RWPE1 (cell line): ENCODE data around the gene OGDHL.

Experiments used
- CTCF ChIA-PET: fragments of 350-600 bp; sonication (Branson Sonifier 250); formaldehyde crosslinking; extraction: SDS; loops from one replicate; lab custom pipeline; 2021; lab: Yijun Ruan, JAX
- POLR2A ChIA-PET: fragments of 400-600 bp; formaldehyde crosslinking; extraction: SDS; loops from one replicate; lab custom pipeline; 2020; ENCODE audit warnings: antibody characterized with exemption; ENCODE audit not compliant: low non-redundant PET; lab: Yijun Ruan, JAX
- DNase-seq: peaks from one replicate; pipeline ENCODE4 v3.0.0; 2012; ENCODE audit warnings: low spot score
- H3K27ac ChIP-seq: fragments of 450-650 bp; 2 replicates; pipeline ENCODE4 v1.5.1; 2017
- CTCF ChIP-seq: fragments of 450-650 bp; conservative IDR thresholded peaks from 2 replicates; pipeline ENCODE4 v1.5.1; 2017; ENCODE audit warnings: low read depth, mild to moderate bottlenecking

Gene OGDHL

GRCh38 chr10:49737474-49738201 is 24.5 kb downstream of the OGDHL start:
- POLR2A ChIA-PET, result no interaction called here
- no peak overlapping the region for H3K27ac ChIP-seq
- DNase-seq, result no peak
- CTCF ChIA-PET, result no interaction called here
- TF ChIP-seq CTCF, result no peak

GRCh38 chr10:49736564-49737113 is 25.5 kb downstream of the OGDHL start:
- CTCF ChIA-PET, result no interaction called here
- no peak for DNase-seq
- TF ChIP-seq CTCF, result no peak
- POLR2A ChIA-PET, result no interaction called here
- H3K27ac ChIP-seq, result no peak overlapping the region

GRCh38 chr10:49735848-49736563 is 26.1 kb downstream of the OGDHL start:
- ChIA-PET CTCF (interaction anchor here (0.7 kb wide), 1 partner anchor 67 kb away, joined by 4 read pairs; no protein-coding TSS in a partner anchor), POLR2A (no interaction called here)
- no peak for TF ChIP-seq CTCF
- H3K27ac ChIP-seq, result no peak overlapping the region
- no peak for DNase-seq

- DNase-seq, result no peak
- CTCF ChIA-PET, result no interaction called here
- no peak for TF ChIP-seq CTCF
- POLR2A ChIA-PET, result no interaction called here
- H3K27ac ChIP-seq, result no peak overlapping the region
Measured at GRCh38 chr10:49735161-49735560, 27.0 kb downstream of the OGDHL start.

GRCh38 chr10:49734676-49735075 is 27.4 kb downstream of the OGDHL start:
- peak; percentile 69 for DNase-seq
- no peak for TF ChIP-seq CTCF
- H3K27ac ChIP-seq, result no peak overlapping the region
- ChIA-PET POLR2A (no interaction called here), CTCF (no interaction called here)

- POLR2A ChIA-PET, result no interaction called here
- CTCF ChIA-PET, result no interaction called here
- no peak for DNase-seq
- no peak overlapping the region for H3K27ac ChIP-seq
- TF ChIP-seq CTCF, result no peak
Measured at GRCh38 chr10:49733866-49734265, 28.3 kb downstream of the OGDHL start.
